Measurements from ENCODE around the gene FNBP1. TPM values are rescaled to one million over a fixed set of nuclear protein-coding genes. Genes with fewer than 3 reads are reported as not detected.

The FNBP1 gene
- polyA plus RNA-seq, 1 donor from 2014 or later: 173 TPM

GRCh38 chr9:129879103-129879699, 163.8 kb downstream of the FNBP1 start:
- Mint-ChIP-seq H3K36me3 (no peaks in the 10 kb centered on the region), H3K9me3 (no peaks in the 10 kb centered on the region), H3K27me3 (no peaks in the 10 kb centered on the region), H3K27ac (no peak overlapping the region), H3K4me3 (no peak overlapping the region), H3K4me1 (peaks cover 3 to 5% (median 5%) of the 10 kb centered on the region in 3 donors)

GRCh38 chr9:129878291-129878690, 164.7 kb downstream of the FNBP1 start:
- Mint-ChIP-seq H3K4me1 (peaks cover 0 to 3% (median 2%) of the 10 kb centered on the region in 3 donors), H3K27me3 (no peaks in the 10 kb centered on the region), H3K4me3 (no peak overlapping the region), H3K27ac (peak overlapping the region in 2 of 3 donors; percentile 53 to 58), H3K36me3 (peaks cover 2% of the 10 kb centered on the region), H3K9me3 (no peaks in the 10 kb centered on the region)

GRCh38 chr9:129876815-129877214, 166.2 kb downstream of the FNBP1 start:
- Mint-ChIP-seq H3K36me3 (peaks cover 2% of the 10 kb centered on the region), H3K27me3 (no peaks in the 10 kb centered on the region), H3K4me1 (peaks cover 0 to 4% (median 4%) of the 10 kb centered on the region in 3 donors), H3K9me3 (no peaks in the 10 kb centered on the region), H3K27ac (peak overlapping the region in 1 of 3 donors; percentile 42), H3K4me3 (peak overlapping the region in 1 of 4 donors; percentile 9)

- H3K4me3 Mint-ChIP-seq: no peak overlapping the region
These were observed 167.1 kb downstream of the FNBP1 start for GRCh38 chr9:129875687-129876395.

GRCh38 chr9:129875181-129875611, 167.8 kb downstream of the FNBP1 start:
- peaks cover 0 to 6% (median 4%) of the 10 kb centered on the region in 3 donors for H3K4me1 Mint-ChIP-seq
- H3K4me3 Mint-ChIP-seq: no peak overlapping the region
- no peaks in the 10 kb centered on the region for H3K27me3 Mint-ChIP-seq
- no peak overlapping the region for H3K27ac Mint-ChIP-seq
- H3K36me3 Mint-ChIP-seq: peaks cover 7% of the 10 kb centered on the region
- no peaks in the 10 kb centered on the region for H3K9me3 Mint-ChIP-seq

More at GRCh38 chr9:129875687-129876395, 167.1 kb downstream of the FNBP1 start:
- H3K4me1 Mint-ChIP-seq: peaks cover 0 to 6% (median 4%) of the 10 kb centered on the region in 3 donors
- H3K27me3 Mint-ChIP-seq: no peaks in the 10 kb centered on the region
- no peak overlapping the region for H3K27ac Mint-ChIP-seq
- H3K9me3 Mint-ChIP-seq: no peaks in the 10 kb centered on the region
- peaks cover 4% of the 10 kb centered on the region for H3K36me3 Mint-ChIP-seq

GRCh38 chr9:129874261-129875101, 168.5 kb downstream of the FNBP1 start:
- Mint-ChIP-seq H3K36me3 (peaks cover 7% of the 10 kb centered on the region), H3K9me3 (no peaks in the 10 kb centered on the region), H3K27me3 (no peaks in the 10 kb centered on the region), H3K4me3 (peak overlapping the region in 1 of 4 donors; percentile 37), H3K4me1 (peaks cover 0 to 6% (median 4%) of the 10 kb centered on the region in 3 donors), H3K27ac (peak overlapping the region in 1 of 3 donors; percentile 87)

GRCh38 chr9:129873563-129874190, 169.3 kb downstream of the FNBP1 start:
- Mint-ChIP-seq H3K9me3 (no peaks in the 10 kb centered on the region), H3K36me3 (peaks cover 7% of the 10 kb centered on the region), H3K4me3 (no peak overlapping the region), H3K4me1 (peaks cover 0 to 9% (median 6%) of the 10 kb centered on the region in 3 donors), H3K27ac (peak overlapping the region in 2 of 3 donors; percentile 23 to 43), H3K27me3 (no peaks in the 10 kb centered on the region)

- Mint-ChIP-seq H3K27ac (no peak overlapping the region), H3K4me3 (no peak overlapping the region), H3K36me3 (peaks cover 7% of the 10 kb centered on the region), H3K27me3 (no peaks in the 10 kb centered on the region), H3K9me3 (no peaks in the 10 kb centered on the region), H3K4me1 (peaks cover 0 to 9% (median 8%) of the 10 kb centered on the region in 3 donors)
These were observed 171.9 kb downstream of the FNBP1 start for GRCh38 chr9:129871046-129871445.

- Mint-ChIP-seq H3K27ac (peak overlapping the region in 2 of 3 donors; percentile 39 to 76), H3K4me3 (peak overlapping the region in 2 of 4 donors; percentile 12 to 29), H3K36me3 (peaks cover 7% of the 10 kb centered on the region), H3K4me1 (peaks cover 0 to 10% (median 8%) of the 10 kb centered on the region in 3 donors), H3K27me3 (no peaks in the 10 kb centered on the region), H3K9me3 (no peaks in the 10 kb centered on the region)
These were observed 173.1 kb downstream of the FNBP1 start for GRCh38 chr9:129869585-129870501.

- Mint-ChIP-seq H3K27me3 (no peaks in the 10 kb centered on the region), H3K4me1 (peaks cover 0 to 11% (median 8%) of the 10 kb centered on the region in 3 donors), H3K36me3 (peaks cover 6% of the 10 kb centered on the region), H3K27ac (peak overlapping the region; percentile 19 to 76 (median 39)), H3K4me3 (peak overlapping the region in 2 of 4 donors; percentile 27 to 47), H3K9me3 (no peaks in the 10 kb centered on the region)
These were observed 174.0 kb downstream of the FNBP1 start for GRCh38 chr9:129868872-129869486.

GRCh38 chr9:129868023-129868871, 174.7 kb downstream of the FNBP1 start:
- H3K9me3 Mint-ChIP-seq: no peaks in the 10 kb centered on the region
- peaks cover 5% of the 10 kb centered on the region for H3K36me3 Mint-ChIP-seq
- H3K27me3 Mint-ChIP-seq: no peaks in the 10 kb centered on the region
- peak overlapping the region in 1 of 4 donors; percentile 47 for H3K4me3 Mint-ChIP-seq
- H3K27ac Mint-ChIP-seq: peak overlapping the region; percentile 39 to 91 (median 76)
- H3K4me1 Mint-ChIP-seq: peaks cover 2 to 15% (median 7%) of the 10 kb centered on the region in 3 donors

GRCh38 chr9:129867136-129868022, 175.6 kb downstream of the FNBP1 start:
- peak overlapping the region in 1 of 4 donors; percentile 23 for H3K4me3 Mint-ChIP-seq
- H3K27me3 Mint-ChIP-seq: no peaks in the 10 kb centered on the region
- H3K27ac Mint-ChIP-seq: peak overlapping the region; percentile 18 to 91 (median 85)
- peaks cover 4 to 15% (median 6%) of the 10 kb centered on the region in 3 donors for H3K4me1 Mint-ChIP-seq
- H3K9me3 Mint-ChIP-seq: no peaks in the 10 kb centered on the region
- H3K36me3 Mint-ChIP-seq: peaks cover 5% of the 10 kb centered on the region
